Activated CD4-positive, alpha-beta T cell treated with anti-CD3 and anti-CD28 coated beads for 36 hours (primary cell): ENCODE measurements around the gene THADA. TPM values are rescaled to one million over a fixed set of nuclear protein-coding genes. Genes with fewer than 3 reads are reported as not detected.
"Not testable (repeated sequence)": the region's sequence is repeated elsewhere in the genome, so short reads cannot be mapped to it uniquely, and the experiment has no call there.

ENCODE experiments used
- ATAC-seq: fragments of 200-7000 bp; cut with Tn5 transposase; one replicate; pipeline ENCODE4 v1.10.0; 2021; ENCODE audit warnings: mild to moderate bottlenecking, moderate library complexity
- CTCF ChIA-PET: fragments of 350-600 bp; sonication (Branson Sonifier 250); formaldehyde crosslinking; loops from one replicate; lab custom pipeline; 2021; ENCODE audit warnings: antibody characterized with exemption; lab: Charles Lee
- POLR2A ChIA-PET: fragments of 350-600 bp; sonication (Branson Sonifier 250); formaldehyde crosslinking; loops from one replicate; lab custom pipeline; 2021; ENCODE audit warnings: antibody characterized with exemption, inconsistent platforms; lab: Charles Lee
- DNase-seq: peaks from one replicate; pipeline ENCODE4 v3.0.0-alpha.2; 2020
- H3K27ac Mint-ChIP-seq: one replicate; pipeline ENCODE4 v1.8.0; 2021; ENCODE audit warnings: mixed read lengths
- H3K27me3 Mint-ChIP-seq: one replicate; pipeline ENCODE4 v1.8.0; 2021; ENCODE audit warnings: mixed read lengths
- H3K36me3 Mint-ChIP-seq: one replicate; pipeline ENCODE4 v1.8.0; 2021; ENCODE audit warnings: low read depth, mixed read lengths
- H3K4me1 Mint-ChIP-seq: one replicate; pipeline ENCODE4 v1.8.0; 2021; ENCODE audit warnings: mixed read lengths
- H3K4me3 Mint-ChIP-seq: one replicate; pipeline ENCODE4 v1.8.0; 2021; ENCODE audit warnings: mild to moderate bottlenecking, moderate library complexity, mixed read lengths
- H3K9me3 Mint-ChIP-seq: one replicate; pipeline ENCODE4 v1.8.0; 2021; ENCODE audit warnings: low read depth, mixed read lengths
- intact Hi-C, 2 experiments: fragments of 100-400 bp; cut with DNase I in 1 of 2; cut with micrococcal nuclease in 1 of 2; formaldehyde crosslinking; loops; one replicate each; pipeline versions ENCODE4 v1.14.2 to v1.15.1; 2022 to 2024; cut with DNase I, micrococcal nuclease
- total RNA-seq, 2 experiments: library from RNA; stranded (reverse); gene quantifications; one replicate each; pipeline ENCODE4 v1.2.3, GENCODE V29; 2021

The THADA gene
- total RNA-seq, 2 experiments from 2014 or later: 32.5 to 36.6 TPM

DNA sequence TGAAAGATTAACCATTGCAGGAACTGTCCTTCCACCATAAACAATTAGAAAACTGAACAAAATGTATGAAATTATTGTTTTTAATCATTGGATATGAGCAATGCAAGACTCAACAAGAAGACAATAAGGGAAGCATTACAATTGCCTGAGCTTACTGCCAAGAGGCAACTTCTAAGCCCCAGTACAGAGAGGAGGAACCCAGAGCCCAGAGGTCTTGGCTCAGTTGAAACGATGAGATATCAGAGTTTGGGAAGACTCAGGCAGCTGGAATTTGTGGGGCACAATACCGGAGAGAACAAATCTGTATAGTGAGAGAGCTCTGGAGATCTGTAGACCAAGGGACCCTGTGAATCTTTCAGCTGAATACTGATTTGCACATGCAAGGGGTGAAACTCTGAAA lies 288.8 kb downstream of the THADA start:
- H3K4me3 Mint-ChIP-seq: no peak overlapping the region
- no peak overlapping the region for H3K27ac Mint-ChIP-seq
- POLR2A ChIA-PET: no interaction called here
- H3K27me3 Mint-ChIP-seq: no peaks in the 10 kb centered on the region
- no peak for ATAC-seq
- intact Hi-C loops: no loop called here
- H3K36me3 Mint-ChIP-seq: peaks cover 12% of the 10 kb centered on the region
- no peaks in the 10 kb centered on the region for H3K9me3 Mint-ChIP-seq
- H3K4me1 Mint-ChIP-seq: peaks cover 12% of the 10 kb centered on the region
- DNase-seq: no peak
- CTCF ChIA-PET: interaction anchor here (1.0 to 1.5 kb wide), 2 partner anchors 10 to 270 kb away, joined by 3 to 4 read pairs; no protein-coding TSS in a partner anchor

DNA sequence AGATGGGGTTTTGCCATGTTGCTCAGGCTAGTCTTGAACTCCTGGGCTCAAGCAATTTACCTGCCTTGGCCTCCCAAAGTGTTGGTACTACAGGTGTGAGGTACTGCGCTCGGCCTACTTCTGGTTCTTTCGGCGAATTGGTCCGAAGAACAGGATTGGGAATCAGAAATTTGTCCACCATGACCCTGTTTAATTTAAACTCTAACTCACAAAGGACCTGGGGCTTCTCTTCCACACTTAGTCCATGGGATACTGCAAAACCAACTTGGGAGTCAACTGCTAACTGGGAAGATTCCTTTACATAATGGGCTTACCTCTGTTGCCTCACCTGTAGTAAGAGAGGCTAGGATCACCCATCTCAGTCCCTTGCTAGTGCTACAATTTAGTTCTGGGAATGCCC lies 289.6 kb downstream of the THADA start:
- intact Hi-C loops: no loop called here

DNA sequence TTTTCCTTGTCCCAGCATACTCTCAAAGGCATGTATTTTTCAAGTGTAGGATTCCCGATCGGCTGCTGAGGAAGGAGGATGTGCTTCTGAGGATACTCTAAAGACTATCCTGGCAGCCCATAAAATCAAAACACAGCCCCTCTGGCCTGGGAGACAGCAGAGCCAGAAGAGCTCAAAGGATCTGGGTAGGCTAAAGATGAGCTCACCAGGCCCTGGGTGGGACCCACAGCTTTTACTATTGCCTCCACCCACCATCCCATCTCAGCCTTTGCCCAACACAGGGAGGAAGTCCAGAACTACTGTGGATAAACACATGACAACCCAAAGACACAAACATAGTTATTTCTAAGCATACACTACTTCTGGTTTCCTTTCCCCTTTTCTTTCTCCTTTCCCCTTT lies 290.3 kb downstream of the THADA start:
- POLR2A ChIA-PET: no interaction called here
- Mint-ChIP-seq H3K4me3 (no peak overlapping the region), H3K27ac (no peak overlapping the region), H3K27me3 (no peaks in the 10 kb centered on the region), H3K9me3 (no peaks in the 10 kb centered on the region), H3K4me1 (peaks cover 18% of the 10 kb centered on the region), H3K36me3 (peaks cover 11% of the 10 kb centered on the region)
- ATAC-seq: no peak
- intact Hi-C loops: no loop called here
- CTCF ChIA-PET: no interaction called here
- DNase-seq: no peak

More for the DNA sequence above, 289.6 kb downstream of the THADA start:
- H3K4me1 Mint-ChIP-seq: peaks cover 13% of the 10 kb centered on the region
- H3K36me3 Mint-ChIP-seq: peaks cover 13% of the 10 kb centered on the region
- H3K9me3 Mint-ChIP-seq: no peaks in the 10 kb centered on the region
- ChIA-PET CTCF (interaction anchor here (0.6 to 1.5 kb wide), 3 partner anchors 11 to 276 kb away, joined by 3 to 4 read pairs (median 3); no protein-coding TSS in a partner anchor), POLR2A (no interaction called here)
- no peak overlapping the region for H3K4me3 Mint-ChIP-seq
- no peak for ATAC-seq
- no peaks in the 10 kb centered on the region for H3K27me3 Mint-ChIP-seq
- no peak for DNase-seq
- H3K27ac Mint-ChIP-seq: no peak overlapping the region

DNA sequence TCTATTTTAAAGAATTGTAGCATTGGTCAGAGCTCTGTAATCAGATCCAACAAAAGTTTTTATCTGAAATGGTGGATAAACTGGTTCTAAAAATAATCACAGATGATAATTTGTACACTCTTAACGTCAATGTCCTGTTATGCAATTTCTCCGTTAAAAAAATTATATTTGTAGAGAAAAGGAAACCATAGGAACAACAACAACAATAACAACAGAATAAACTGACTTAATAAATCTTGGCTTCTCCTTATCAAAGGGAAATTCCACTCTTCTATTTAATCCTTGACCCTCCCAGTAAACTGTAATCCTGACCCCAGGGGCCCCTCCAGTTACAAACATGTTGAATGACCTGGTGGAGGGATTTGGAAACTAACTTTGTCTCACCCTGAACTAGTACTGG lies 290.8 kb downstream of the THADA start:
- POLR2A ChIA-PET: no interaction called here

DNA sequence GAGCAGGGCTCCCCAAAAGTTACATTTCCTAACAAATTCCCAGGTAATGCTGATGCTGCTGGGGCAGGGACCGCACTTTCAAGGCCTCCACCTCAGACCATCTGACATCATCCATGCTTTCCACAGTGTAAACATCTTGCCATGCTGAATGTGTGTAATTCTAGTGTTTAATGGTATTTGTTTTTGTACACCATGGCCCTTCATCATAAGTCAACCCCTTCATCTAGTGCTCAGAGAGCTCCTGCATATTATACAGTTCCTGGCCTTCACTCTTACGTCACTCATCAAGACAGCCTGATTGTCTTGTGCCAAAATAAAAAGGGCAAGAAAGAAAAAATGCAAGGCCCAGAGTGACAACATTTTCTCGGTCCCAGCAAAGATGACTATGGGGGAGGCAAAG lies 291.9 kb downstream of the THADA start:
- intact Hi-C loops: no loop called here
- CTCF ChIA-PET: no interaction called here
- Mint-ChIP-seq H3K36me3 (peaks cover 4% of the 10 kb centered on the region), H3K9me3 (no peaks in the 10 kb centered on the region), H3K4me3 (no peak overlapping the region), H3K4me1 (peaks cover 21% of the 10 kb centered on the region), H3K27ac (peak overlapping the region; percentile 20), H3K27me3 (no peaks in the 10 kb centered on the region)
- POLR2A ChIA-PET: no interaction called here
- ATAC-seq (no peak), DNase-seq (no peak)

More for the DNA sequence above, 290.8 kb downstream of the THADA start:
- no peak for ATAC-seq
- Mint-ChIP-seq H3K9me3 (no peaks in the 10 kb centered on the region), H3K27me3 (no peaks in the 10 kb centered on the region), H3K4me1 (peaks cover 21% of the 10 kb centered on the region), H3K27ac (no peak overlapping the region), H3K4me3 (no peak overlapping the region), H3K36me3 (peaks cover 8% of the 10 kb centered on the region)
- CTCF ChIA-PET: no interaction called here
- intact Hi-C loops: no loop called here
- no peak for DNase-seq

DNA sequence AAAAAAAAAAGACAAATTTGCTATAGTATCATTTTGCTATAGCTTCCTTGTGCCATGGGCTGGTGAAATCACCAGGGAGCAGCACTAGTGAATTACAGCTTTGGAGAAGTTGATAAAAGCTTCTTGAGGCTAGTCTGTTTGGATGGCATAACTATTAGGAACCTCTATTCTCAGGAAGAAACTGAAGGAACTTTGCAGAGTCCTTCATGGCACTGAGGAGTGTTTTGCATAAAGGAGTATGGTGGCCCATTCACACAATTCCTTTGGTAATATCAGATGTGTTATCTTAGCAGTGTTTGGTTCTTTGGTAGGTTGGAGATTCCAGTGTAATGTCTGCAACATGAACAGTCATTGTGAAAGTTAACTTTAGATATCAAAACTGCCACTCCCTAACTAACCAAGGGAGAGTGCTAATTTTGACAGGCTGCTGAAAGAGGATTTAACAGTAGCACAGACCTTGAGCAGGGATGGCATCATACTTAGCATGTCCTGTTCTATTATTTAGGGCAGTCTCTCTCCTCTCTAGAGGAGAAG lies 292.8 kb downstream of the THADA start:
- ChIA-PET POLR2A (interaction anchor here (0.6 kb wide), 1 partner anchor 76 kb away, joined by 4 read pairs; no protein-coding TSS in a partner anchor), CTCF (interaction anchor here (0.7 to 1.1 kb wide), 2 partner anchors 13 to 28 kb away, joined by 3 to 4 read pairs; no protein-coding TSS in a partner anchor)
- no peak overlapping the region for H3K4me3 Mint-ChIP-seq
- no peaks in the 10 kb centered on the region for H3K9me3 Mint-ChIP-seq
- DNase-seq (no peak), ATAC-seq (peak; percentile 90)
- peaks cover 5% of the 10 kb centered on the region for H3K36me3 Mint-ChIP-seq
- H3K27ac Mint-ChIP-seq: no peak overlapping the region
- H3K4me1 Mint-ChIP-seq: peaks cover 21% of the 10 kb centered on the region
- intact Hi-C loops: no loop called here
- no peaks in the 10 kb centered on the region for H3K27me3 Mint-ChIP-seq

DNA sequence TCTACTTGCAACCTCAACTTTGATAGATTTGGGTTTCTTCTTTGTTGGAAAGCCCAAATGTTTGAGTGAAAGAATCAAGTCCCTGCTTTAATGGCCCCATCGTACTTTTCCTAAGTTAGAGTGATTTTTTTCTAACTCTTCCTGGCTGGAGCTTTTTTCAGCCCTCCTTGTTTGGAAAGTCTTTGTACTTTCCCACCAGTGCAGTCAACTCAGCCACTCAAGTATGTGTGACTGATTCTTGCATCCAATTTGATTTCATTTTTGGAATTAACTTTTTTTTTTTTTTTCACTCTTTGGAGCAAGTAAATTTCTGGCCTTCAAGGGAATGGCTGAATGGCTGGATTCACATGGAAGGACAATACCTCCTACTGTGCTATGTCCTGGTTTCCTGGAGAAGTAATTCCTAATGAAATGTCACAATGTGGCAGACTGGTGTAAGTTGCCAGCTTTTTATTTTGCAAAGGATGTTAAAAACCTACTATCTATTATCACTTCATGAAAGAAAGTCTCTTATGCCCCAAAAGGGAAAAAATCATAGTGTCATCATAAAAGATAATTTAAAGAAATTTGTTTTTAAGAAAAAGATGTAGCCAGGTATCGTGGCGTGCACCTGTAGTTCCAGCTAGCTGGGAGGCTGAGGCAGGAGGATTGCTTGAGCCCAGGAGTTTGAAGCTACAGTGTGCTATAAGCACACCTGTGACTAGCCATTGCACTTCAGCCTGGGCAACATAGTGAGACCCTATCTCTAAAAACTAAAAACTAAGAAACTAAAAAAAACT lies 293.5 kb downstream of the THADA start:
- ATAC-seq (no peak), DNase-seq (no peak)
- no peaks in the 10 kb centered on the region for H3K9me3 Mint-ChIP-seq
- ChIA-PET POLR2A (interaction anchor here (0.6 kb wide), 1 partner anchor 76 kb away, joined by 4 read pairs; no protein-coding TSS in a partner anchor), CTCF (interaction anchor here (0.6 to 1.1 kb wide), 3 partner anchors 12 to 1219 kb away, joined by 3 to 4 read pairs (median 3); no protein-coding TSS in a partner anchor)
- H3K4me1 Mint-ChIP-seq: peaks cover 21% of the 10 kb centered on the region
- peaks cover 5% of the 10 kb centered on the region for H3K36me3 Mint-ChIP-seq
- no peak overlapping the region for H3K4me3 Mint-ChIP-seq
- no peaks in the 10 kb centered on the region for H3K27me3 Mint-ChIP-seq
- intact Hi-C loops: no loop called here
- H3K27ac Mint-ChIP-seq: no peak overlapping the region

DNA sequence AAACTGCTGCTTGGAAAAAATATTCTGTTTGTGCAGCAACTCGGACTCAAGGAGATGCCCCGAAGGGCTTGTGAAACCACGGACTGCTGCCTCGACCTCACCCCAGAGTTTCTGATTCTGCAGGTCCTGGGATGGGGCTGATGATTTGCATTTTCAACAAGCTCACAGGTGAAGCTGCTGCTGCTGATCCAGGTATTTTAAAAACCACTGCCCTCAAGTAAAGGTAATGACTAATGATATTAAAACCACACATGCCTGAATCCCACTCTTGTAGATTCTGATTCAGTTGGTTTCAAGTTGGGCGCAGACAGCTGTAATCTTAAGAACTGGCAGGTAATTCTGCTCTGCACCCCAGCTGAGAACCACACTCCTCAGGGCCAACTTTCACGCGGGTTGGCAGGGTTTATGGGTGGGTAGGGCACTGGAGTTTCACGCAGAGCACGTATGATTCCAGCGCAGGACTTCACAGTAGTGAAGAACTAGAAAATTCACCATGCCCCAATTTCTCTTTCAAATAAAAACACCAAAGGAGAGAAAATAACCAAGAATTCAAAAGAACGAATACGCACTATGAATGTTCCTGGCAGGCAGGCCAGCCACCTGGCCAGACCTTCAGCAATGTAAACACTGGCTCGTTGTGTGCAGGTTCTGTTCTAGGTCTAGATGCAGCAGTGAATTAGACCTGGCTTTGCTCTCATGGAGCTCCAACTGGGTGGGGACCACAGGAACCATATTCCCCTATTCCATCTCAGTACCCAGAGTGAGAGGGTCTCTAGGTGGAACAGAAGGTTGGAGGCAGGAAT lies 294.9 kb downstream of the THADA start:
- peaks cover 5% of the 10 kb centered on the region for H3K36me3 Mint-ChIP-seq
- intact Hi-C loops: no loop called here
- ChIA-PET POLR2A (no interaction called here), CTCF (interaction anchor here (0.7 kb wide), 1 partner anchor 166 kb away, joined by 3 read pairs; no protein-coding TSS in a partner anchor)
- H3K27ac Mint-ChIP-seq: no peak overlapping the region
- no peak for DNase-seq
- peak; percentile 35 for ATAC-seq
- no peaks in the 10 kb centered on the region for H3K27me3 Mint-ChIP-seq
- H3K4me3 Mint-ChIP-seq: no peak overlapping the region
- no peaks in the 10 kb centered on the region for H3K9me3 Mint-ChIP-seq
- H3K4me1 Mint-ChIP-seq: peaks cover 21% of the 10 kb centered on the region

DNA sequence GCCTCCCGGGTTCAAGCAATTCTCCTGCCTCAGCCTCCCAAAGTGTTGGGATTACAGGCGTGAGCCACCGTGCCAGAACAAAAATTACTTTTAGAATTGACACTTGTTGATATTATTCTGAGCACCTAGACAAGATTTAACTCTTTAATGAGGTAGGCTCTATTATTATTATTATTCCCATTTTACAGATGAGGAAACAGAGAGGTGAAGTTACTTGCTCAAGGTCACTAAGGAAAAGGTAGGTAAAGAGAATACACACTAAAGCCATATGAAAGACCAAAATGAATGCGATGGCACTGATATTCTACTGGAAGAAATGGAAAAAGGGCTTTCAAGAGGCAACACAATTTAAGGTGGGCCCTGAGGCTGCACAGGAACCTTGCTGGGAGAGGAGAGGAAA lies 295.6 kb downstream of the THADA start:
- POLR2A ChIA-PET: no interaction called here
- Mint-ChIP-seq H3K4me3 (no peak overlapping the region), H3K36me3 (peaks cover 5% of the 10 kb centered on the region), H3K4me1 (peaks cover 21% of the 10 kb centered on the region), H3K9me3 (no peaks in the 10 kb centered on the region), H3K27ac (no peak overlapping the region), H3K27me3 (no peaks in the 10 kb centered on the region)
- intact Hi-C loops: no loop called here
- DNase-seq (no peak), ATAC-seq (no peak)
- CTCF ChIA-PET: no interaction called here

DNA sequence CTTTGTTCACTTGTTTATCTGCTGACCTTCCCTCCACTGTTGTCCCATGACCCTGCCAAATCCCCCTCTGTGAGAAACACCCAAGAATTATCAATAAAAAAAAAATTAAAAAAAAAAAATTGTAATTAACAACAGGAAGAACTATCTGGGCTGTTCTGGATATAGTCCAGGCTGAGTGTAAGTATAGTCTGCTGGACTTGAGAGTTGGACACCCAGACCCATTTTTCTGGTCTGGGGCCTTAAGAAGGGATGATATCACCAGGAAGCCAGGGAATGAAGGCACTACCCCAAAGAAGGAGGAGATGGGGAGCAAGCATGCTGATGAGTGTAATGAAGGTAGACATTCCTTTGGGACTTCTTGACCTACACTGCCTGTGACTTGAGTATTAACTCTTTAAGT lies 297.3 kb downstream of the THADA start:
- H3K27ac Mint-ChIP-seq: no peak overlapping the region
- DNase-seq (no peak), ATAC-seq (no peak)
- no peaks in the 10 kb centered on the region for H3K27me3 Mint-ChIP-seq
- no peaks in the 10 kb centered on the region for H3K9me3 Mint-ChIP-seq
- intact Hi-C loops: loop anchor here in 1 of 2 experiments (10.0 kb wide), 1 partner anchor 256 kb away; no protein-coding TSS in a partner anchor
- H3K4me1 Mint-ChIP-seq: peaks cover 26% of the 10 kb centered on the region
- peaks cover 10% of the 10 kb centered on the region for H3K36me3 Mint-ChIP-seq
- CTCF ChIA-PET: no interaction called here
- POLR2A ChIA-PET: no interaction called here
- H3K4me3 Mint-ChIP-seq: no peak overlapping the region

DNA sequence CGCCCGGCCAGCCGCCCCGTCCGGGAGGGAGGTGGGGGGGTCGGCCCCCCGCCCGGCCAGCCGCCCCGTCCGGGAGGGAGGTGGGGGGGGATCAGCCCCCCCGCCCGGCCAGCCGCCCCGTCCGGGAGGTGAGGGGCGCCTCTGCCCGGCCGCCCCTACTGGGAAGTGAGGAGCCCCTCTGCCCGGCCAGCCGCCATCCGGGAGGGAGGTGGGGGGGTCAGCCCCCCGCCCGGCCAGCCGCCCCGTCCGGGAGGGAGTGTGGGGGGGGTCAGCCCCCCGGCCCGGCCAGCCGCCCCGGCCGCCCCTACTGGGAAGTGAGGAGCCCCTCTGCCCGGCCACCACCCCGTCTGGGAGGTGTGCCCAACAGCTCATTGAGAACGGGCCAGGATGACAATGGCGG lies 298.1 kb downstream of the THADA start:
- H3K27me3 Mint-ChIP-seq, H3K9me3 Mint-ChIP-seq, CTCF ChIA-PET, H3K4me3 Mint-ChIP-seq, ATAC-seq, DNase-seq, H3K27ac Mint-ChIP-seq, POLR2A ChIA-PET: not testable (repeated sequence)
- Mint-ChIP-seq H3K4me1 (peaks cover 30% of the 10 kb centered on the region), H3K36me3 (peaks cover 13% of the 10 kb centered on the region)
- intact Hi-C loops: loop anchor here in 1 of 2 experiments (10.0 kb wide), 1 partner anchor 257 kb away; no protein-coding TSS in a partner anchor
